HG03520 (cell line): ENCODE data around the gene SLC25A53.

ENCODE experiments used
- ATAC-seq: cut with Tn5 transposase; IDR thresholded peaks from one replicate; pipeline ENCODE4 v1.9.1; 2021; ENCODE audit warnings: mild to moderate bottlenecking, moderate library complexity; ENCODE audit not compliant: unreplicated experiment

The SLC25A53 gene

DNA sequence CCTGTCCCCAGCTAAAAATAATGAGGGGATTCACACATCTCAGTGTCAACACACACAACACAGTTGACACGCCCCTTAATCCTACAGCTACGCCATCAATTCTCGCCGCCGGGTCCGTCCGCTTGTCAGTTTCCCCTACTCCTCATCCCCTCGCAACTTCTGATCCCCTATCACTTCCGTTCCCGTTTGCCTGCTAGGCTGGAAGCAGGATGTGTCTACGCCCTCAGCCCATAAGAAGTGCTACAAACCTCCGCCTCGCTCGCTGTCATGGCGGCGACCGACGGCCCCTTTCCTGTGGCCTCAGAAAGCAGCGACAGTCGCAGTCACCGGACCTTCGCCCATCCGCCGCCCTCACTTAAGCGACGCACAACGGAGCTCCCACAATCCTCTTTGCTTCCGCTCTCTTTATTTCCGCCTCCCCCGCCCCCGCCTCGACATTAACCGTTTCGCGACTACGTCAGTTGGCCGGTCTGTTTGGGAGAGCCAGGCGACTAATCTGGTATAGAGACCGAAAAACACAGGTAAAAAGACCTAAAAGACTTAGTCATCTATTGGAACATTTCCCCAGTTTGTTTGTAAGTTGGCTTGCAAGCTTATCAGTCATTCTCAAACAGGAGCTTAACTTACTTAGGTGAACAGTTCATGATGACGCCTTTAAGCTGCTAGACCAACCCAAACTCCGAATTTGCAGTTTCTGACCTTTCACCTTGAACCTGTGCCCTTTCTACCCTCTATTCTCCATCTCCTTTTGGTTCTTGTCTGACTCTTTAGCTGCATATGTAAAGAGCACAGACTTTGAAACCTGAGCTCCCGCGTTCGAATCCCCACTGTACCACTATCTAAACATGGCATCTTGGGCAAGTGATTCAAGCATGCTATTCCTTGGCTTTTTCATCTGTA, at the start of gene SLC25A53:
Gene SLC25A53 (minus strand): TSS at position 380 of the 900 bp plus-strand sequence. CDS start 51,752 bp downstream, outside the sequence.
- peak; percentile 91 for ATAC-seq

- no peak for ATAC-seq
These were observed 48.7 kb upstream of the SLC25A53 start for GRCh38 chrX:104205548-104205947.

DNA sequence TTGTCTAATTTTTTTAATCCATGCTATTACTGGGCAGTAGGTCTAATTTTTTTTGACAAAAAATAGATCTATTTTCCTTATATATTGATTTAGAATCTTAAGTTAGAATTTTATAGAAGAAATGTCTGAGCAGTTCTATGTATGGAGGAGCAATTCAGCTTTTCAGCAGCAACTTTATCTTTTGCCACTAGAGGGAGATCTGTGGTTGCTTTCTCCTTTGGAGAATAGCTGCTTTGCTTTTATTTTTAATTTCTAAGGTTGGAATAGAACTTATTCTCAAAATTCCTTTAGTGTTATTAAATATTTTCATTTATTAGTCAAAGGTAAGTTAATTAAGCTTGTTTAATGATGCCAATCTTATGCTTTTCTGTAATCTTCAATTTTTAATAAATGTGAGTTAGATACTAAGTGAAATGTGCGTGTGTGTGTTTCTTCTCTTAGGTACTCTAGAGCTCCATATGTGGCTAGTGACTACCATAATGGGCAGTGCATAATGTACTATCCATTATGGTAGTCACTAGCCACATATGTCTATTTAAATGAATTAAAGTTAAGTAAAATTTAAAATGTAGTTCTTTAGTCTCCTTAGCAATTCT, 38.8 kb upstream of the SLC25A53 start:
- ATAC-seq = no peak

- ATAC-seq = no peak
These were observed 38.2 kb upstream of the SLC25A53 start for GRCh38 chrX:104195013-104195412.

DNA sequence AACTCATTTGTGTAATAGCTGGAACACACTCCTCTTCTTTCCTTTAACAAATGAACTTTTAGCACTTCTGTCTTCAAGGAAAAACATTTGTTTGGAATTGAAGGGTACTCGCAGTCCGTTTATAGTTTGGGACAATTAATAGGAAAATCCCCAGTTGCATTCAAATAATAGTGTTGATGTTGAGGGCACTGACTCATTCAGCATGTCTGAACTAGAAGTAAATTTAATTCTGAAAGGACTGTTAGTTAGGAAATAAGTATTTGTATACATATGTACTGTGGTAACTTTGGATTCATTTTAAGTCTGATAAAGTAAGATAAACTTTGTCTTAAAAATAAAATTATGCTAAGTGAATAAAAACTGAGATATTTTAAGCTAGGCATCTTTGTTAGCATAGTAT, 36.7 kb upstream of the SLC25A53 start:
- no peak for ATAC-seq

DNA sequence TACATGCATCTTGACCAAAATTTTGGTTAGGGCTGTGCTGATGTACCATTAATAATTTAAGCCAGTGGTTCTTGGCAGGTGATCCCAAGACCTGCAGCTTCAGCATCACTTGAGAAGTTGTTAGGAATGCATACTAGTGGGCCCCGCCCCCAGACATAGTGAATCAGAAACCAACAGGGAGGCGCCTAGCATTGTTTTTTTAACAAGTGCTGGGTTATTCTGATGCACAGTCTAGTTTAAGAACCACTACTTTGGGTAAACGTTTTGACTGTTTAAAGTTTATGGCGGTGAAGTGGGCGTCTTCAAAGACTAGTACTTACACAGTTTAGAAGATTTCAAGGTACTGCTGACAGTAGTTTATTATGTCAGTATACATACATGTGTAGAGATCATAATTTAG, 33.0 kb upstream of the SLC25A53 start:
- no peak for ATAC-seq

DNA sequence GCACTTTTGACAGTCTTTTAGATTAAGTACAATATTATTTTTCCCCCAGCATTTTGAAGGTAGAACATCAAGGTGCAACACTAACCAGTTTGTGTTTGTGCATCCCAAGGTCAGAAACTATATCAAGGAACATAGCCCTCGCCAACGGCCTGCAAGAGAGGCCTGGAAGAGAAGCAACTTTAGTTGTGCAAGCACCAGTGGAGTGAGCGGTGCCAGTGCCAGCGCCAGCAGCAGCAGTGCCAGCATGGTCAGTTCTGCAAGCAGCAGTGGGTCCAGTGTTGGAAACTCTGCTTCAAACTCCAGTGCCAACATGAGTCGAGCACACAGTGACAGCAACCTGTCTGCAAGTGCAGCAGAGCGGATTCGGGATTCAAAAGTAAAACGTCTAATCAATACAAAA, 31.1 kb upstream of the SLC25A53 start:
- ATAC-seq = no peak

- no peak for ATAC-seq
These were observed 26.9 kb upstream of the SLC25A53 start for GRCh38 chrX:104183685-104184084.

GRCh38 chrX:104173841-104174240, 17.0 kb upstream of the SLC25A53 start:
- no peak for ATAC-seq

- no peak for ATAC-seq
These were observed 16.0 kb upstream of the SLC25A53 start for GRCh38 chrX:104172788-104173187.

- no peak for ATAC-seq
These were observed 15.3 kb upstream of the SLC25A53 start for GRCh38 chrX:104172121-104172520.

DNA sequence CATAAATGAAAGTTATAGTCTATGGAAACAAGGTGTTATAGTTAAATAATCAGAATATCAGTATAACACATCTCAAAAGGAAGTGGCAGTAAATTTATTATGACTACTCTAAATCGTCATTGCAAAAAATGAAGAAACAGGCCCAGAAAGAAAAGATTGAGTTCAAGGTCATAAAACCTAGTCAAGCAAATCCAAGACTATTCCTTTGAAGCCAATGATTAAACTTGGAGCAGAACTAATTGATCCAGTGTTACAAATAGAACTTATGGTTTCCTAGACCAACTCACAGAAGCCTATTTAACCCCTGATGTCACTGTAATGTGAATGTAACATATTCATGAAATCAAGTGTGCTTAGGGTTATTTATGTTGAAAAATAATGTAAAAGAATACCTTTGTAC, 11.3 kb upstream of the SLC25A53 start:
- ATAC-seq = no peak

DNA sequence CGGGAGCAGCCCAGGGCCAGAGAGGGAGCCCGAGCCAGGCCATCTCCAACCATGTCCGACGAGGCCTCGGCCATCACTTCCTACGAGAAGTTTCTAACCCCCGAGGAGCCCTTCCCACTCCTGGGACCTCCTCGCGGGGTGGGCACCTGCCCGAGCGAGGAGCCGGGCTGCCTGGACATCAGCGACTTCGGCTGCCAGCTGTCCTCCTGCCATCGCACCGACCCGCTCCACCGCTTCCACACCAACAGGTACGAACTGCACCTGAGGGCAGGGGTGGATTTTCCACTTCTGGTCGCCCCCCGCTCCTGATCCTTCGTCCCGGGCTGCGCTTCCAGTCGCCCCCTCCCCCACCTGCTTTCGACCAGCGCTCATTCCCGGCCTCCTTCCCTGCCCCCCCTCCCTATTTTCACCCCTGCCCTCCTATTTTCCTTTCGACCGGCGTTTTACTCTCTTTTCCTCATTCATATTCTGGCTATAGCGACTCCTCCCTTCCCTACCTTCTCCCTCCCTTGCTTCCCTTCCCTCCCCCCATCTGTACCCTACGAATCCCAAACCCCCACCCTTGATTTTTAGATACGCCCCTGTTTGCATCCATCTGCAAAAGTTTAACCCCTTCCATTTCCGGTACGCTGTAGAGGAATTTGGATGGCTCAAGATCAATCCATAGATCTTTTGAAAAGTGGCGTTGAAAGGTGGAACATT, 10.1 kb upstream of the SLC25A53 start:
- ATAC-seq = no peak

DNA sequence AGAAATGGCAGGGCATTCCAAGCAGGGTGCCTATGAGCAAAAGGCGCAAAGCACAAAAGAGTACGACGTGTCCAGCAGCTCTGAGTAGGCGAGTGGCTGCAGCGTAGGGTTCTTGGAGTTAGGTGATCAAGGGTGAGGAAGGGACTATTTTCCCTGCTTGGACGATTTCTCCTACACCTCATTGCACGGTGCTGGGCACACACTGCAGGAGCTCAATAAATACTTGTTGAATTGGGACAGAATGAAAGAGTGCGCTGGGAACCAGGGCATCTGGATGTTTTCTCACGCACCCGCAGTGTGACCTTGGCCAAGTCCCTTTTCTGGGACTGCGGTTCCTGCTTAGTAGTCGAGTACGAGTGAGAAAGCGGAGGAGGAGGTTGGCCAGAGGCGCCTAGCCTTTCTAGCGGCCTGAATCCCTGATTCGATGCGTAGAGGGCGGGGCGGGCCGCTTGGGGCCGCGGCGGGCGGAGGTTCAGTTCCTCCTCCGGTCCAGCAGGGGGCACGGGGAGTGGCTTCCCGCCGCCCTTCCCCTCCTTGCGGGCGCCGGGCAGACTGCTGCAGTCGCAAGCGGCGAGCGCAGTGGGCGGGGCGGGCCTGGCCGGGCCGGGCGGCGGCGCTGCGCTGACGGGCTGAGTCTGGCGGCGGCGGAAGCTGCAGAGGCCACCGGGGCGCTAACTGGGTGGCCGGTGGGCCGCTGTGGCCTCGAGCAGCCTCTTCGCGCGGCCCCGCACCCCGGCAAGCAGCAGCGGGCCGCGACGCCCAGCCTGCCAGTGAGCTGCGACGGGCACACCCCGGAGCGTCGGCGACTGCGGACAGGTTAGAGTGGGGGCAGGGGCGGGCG, 9.3 kb upstream of the SLC25A53 start, which contains the start of gene FAM199X:
Gene FAM199X (plus strand): TSS at position 560 of the 841 bp plus-strand sequence. CDS start 333 bp downstream, outside the sequence.
- ATAC-seq = peak; percentile 96

GRCh38 chrX:104151037-104151436, 5.8 kb downstream of the SLC25A53 start:
- no peak for ATAC-seq

DNA sequence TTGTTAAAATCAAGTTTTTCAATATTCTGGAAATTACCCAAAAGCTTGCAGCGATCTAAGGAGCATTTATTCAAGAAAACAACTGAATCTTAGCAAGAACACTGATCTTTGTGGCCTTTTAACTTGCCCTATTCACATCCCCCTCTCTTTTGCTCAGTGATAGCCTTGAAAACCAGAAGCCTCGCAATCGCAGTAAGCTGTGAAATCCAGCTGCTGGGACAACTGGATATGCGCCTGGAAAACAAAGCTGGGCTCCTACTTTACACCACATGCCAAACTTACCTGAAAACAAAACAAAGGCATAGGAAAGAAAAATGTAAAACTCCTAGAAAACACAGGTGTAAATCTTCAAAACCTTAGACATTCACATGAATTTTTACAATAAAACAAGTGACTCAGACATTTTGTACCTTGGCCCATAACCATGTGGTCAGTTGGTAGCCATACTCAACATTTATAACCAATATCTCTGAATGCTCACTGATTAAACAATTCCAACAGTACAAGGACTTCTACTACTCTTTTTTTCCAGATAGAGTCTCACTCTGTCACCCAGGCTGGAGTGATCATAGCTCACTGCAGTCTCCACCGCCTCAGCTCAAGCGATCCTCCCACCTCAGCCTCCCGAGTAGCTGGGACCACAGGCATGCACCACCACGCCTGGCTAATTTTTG, 15.6 kb downstream of the SLC25A53 start:
- ATAC-seq = no peak

DNA sequence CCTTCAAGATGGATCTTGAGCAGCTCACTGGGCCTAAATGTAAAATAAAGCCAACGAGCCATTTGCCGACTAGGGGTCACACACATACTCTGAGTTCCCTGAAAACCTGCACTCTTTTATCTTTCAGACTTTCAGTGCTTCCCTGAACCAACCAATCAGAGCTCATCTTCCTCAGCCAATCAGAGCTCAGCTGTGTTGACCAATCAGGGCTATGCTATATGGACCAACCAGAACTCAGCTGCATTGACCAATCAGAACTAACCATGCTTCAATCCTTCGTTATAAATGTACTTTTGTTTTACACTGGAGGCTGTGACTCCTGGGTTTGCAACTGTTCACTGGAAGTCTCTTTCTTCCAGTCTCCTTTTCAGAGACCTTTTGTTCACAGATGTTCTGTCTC, 19.3 kb downstream of the SLC25A53 start:
- no peak for ATAC-seq

DNA sequence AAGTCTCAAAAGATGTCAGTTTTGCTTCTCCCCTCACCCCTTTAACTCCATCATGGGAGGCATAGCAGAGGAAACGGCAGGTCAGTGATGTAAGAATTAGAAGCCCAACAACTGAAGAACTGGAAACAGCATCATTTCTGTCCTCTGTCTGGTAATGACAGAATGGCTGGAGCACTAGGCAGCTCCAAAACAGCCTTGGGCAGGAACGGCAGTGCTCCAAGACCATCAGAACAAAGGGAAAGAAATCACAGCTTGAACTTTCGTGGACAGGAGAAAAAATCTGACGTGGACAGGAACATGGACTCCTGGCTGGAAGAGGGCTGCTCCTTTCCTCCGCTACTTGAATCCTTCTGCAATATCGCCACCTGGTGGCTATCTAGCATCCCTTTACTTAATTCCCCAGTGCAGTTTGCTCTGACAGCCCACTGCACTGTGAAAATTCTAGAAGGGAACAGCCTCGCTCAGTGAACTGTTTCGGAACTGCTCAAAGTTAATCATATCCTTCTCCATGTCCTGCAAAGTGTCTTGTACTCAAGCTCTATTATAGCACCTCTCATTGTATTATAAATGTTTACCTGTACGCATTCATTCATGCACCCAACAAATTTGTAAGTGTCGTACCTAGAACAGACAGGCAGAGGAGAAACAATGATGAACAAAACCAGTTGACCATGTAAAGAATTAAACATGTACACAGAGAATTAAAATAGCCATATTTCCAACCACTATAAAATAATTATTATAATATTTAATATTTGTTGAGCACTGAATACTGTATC, 20.4 kb downstream of the SLC25A53 start:
- peak; percentile 96 for ATAC-seq

- ATAC-seq = no peak
These were observed 21.1 kb downstream of the SLC25A53 start for GRCh38 chrX:104135677-104136076.
